ENCODE measurements around the gene SEL1L.

GRCh38 chr14:81447021-81447764 is 86.5 kb downstream of the SEL1L start:
- TF ChIP-seq CTCF (IDR thresholded peaks at IDR 0.05) (no peak), POLR2A (IDR thresholded peaks at IDR 0.05) (no peak)
